OCI-LY3 (cell line): ENCODE data around the gene SH2B2.

ENCODE experiments used
- CTCF ChIP-seq: fragments of 200-600, 300-600 bp; sonication (generic); IDR thresholded peaks from 2 replicates; pipeline ENCODE4 v1.5.1; 2014; ENCODE audit warnings: antibody characterized with exemption, low read length, low read depth
- EZH2phosphoT487 ChIP-seq: fragments of 200-600 bp; shearing (Covaris generic); IDR thresholded peaks from 2 replicates; pipeline ENCODE4 v1.6.1; 2018; ENCODE audit warnings: antibody characterized with exemption, mixed run types, low read depth

DNA sequence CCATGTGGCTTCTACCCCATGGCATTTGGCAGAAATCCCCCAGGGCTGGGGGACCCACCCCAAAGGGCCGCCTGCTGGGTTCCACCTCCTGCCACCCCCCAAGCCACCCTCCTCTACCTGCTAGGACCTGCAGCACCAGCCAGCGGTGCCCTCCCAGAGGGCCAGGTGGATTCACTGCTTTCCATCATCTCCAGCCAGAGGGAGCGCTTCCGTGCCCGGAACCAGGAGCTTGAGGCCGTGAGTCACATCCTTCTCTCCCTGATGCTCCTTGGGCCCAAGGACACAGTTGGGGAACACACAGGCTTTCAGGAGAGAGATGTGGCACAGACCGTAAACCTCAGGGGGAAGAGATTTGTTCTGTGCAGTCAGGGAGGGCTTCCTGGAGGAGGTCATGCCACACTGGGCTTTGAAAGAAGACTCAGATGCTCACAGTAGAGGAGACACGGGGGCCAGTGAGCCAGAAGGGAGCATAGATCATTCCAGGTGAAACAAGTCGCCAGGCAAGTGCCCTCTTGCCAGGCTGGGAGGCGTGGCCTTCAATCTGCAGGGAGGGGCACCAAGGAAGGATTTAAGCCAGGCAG, 11.5 kb upstream of the SH2B2 start:
- TF ChIP-seq CTCF: no peak
- TF ChIP-seq EZH2phosphoT487: no peak
